Measurements from ENCODE around the gene TMEM183A.

Gene TMEM183A

GRCh38 chr1:203065191-203065590, 58.0 kb downstream of the TMEM183A start:
- Histone ChIP-seq H3K9me3 (ENCODE audit: control insufficient read depth, low read length) (no peaks in the 10 kb centered on the region), H3K4me3 (ENCODE audit: insufficient read depth, low read depth, low read length) (no peak overlapping the region), H3K4me1 (ENCODE audit: control insufficient read depth, insufficient read depth, low read length) (peaks cover 9% of the 10 kb centered on the region), H3K36me3 (ENCODE audit: control insufficient read depth, insufficient read depth, low read length) (peaks cover 4% of the 10 kb centered on the region), H3K27me3 (ENCODE audit: control insufficient read depth, insufficient read depth, low read length, poor library complexity, severe bottlenecking) (no peaks in the 10 kb centered on the region), H3K27ac (ENCODE audit: insufficient read depth, low read depth, low read length, poor library complexity, severe bottlenecking) (no peak overlapping the region)
- WGBS, 2 experiments: 85 to 88% methylated on average over 7 of the region's 7 CpGs

- Histone ChIP-seq H3K4me1 (ENCODE audit: control insufficient read depth, insufficient read depth, low read length) (peaks cover 9% of the 10 kb centered on the region), H3K4me3 (ENCODE audit: insufficient read depth, low read depth, low read length) (no peak overlapping the region), H3K9me3 (ENCODE audit: control insufficient read depth, low read length) (no peaks in the 10 kb centered on the region), H3K27ac (ENCODE audit: insufficient read depth, low read depth, low read length, poor library complexity, severe bottlenecking) (no peak overlapping the region), H3K36me3 (ENCODE audit: control insufficient read depth, insufficient read depth, low read length) (peaks cover 2% of the 10 kb centered on the region), H3K27me3 (ENCODE audit: control insufficient read depth, insufficient read depth, low read length, poor library complexity, severe bottlenecking) (no peaks in the 10 kb centered on the region)
- WGBS, 2 experiments: 94 to 96% methylated on average over 2 of the region's 2 CpGs
These were observed 58.8 kb downstream of the TMEM183A start for GRCh38 chr1:203065986-203066385.

GRCh38 chr1:203066965-203067364, 59.8 kb downstream of the TMEM183A start:
- Histone ChIP-seq H3K36me3 (ENCODE audit: control insufficient read depth, insufficient read depth, low read length) (no peaks in the 10 kb centered on the region), H3K27me3 (ENCODE audit: control insufficient read depth, insufficient read depth, low read length, poor library complexity, severe bottlenecking) (no peaks in the 10 kb centered on the region), H3K9me3 (ENCODE audit: control insufficient read depth, low read length) (no peaks in the 10 kb centered on the region), H3K4me3 (ENCODE audit: insufficient read depth, low read depth, low read length) (no peak overlapping the region), H3K27ac (ENCODE audit: insufficient read depth, low read depth, low read length, poor library complexity, severe bottlenecking) (no peak overlapping the region), H3K4me1 (ENCODE audit: control insufficient read depth, insufficient read depth, low read length) (peaks cover 9% of the 10 kb centered on the region)
- WGBS, 2 experiments: 96 to 97% methylated on average over 3 of the region's 3 CpGs

- Histone ChIP-seq H3K36me3 (ENCODE audit: control insufficient read depth, insufficient read depth, low read length) (no peaks in the 10 kb centered on the region), H3K9me3 (ENCODE audit: control insufficient read depth, low read length) (no peaks in the 10 kb centered on the region), H3K27ac (ENCODE audit: insufficient read depth, low read depth, low read length, poor library complexity, severe bottlenecking) (no peak overlapping the region), H3K27me3 (ENCODE audit: control insufficient read depth, insufficient read depth, low read length, poor library complexity, severe bottlenecking) (peaks cover 11% of the 10 kb centered on the region), H3K4me1 (ENCODE audit: control insufficient read depth, insufficient read depth, low read length) (peaks cover 5% of the 10 kb centered on the region), H3K4me3 (ENCODE audit: insufficient read depth, low read depth, low read length) (no peak overlapping the region)
- WGBS, 2 experiments: 69 to 82% methylated on average over 4 of the region's 4 CpGs
These were observed 62.0 kb downstream of the TMEM183A start for GRCh38 chr1:203069030-203069747.

- H3K9me3 ChIP-seq (ENCODE audit: control insufficient read depth, low read length): no peaks in the 10 kb centered on the region
- no peak overlapping the region for H3K27ac ChIP-seq (ENCODE audit: insufficient read depth, low read depth, low read length, poor library complexity, severe bottlenecking)
- H3K27me3 ChIP-seq (ENCODE audit: control insufficient read depth, insufficient read depth, low read length, poor library complexity, severe bottlenecking): peaks cover 40% of the 10 kb centered on the region
- H3K4me3 ChIP-seq (ENCODE audit: insufficient read depth, low read depth, low read length): no peak overlapping the region
- H3K36me3 ChIP-seq (ENCODE audit: control insufficient read depth, insufficient read depth, low read length): no peaks in the 10 kb centered on the region
- WGBS, 2 experiments: 88% methylated on average over 7 of the region's 7 CpGs
- H3K4me1 ChIP-seq (ENCODE audit: control insufficient read depth, insufficient read depth, low read length): no peaks in the 10 kb centered on the region
These were observed 64.9 kb downstream of the TMEM183A start for GRCh38 chr1:203072002-203072602.

GRCh38 chr1:203072911-203073310, 65.7 kb downstream of the TMEM183A start:
- Histone ChIP-seq H3K4me1 (ENCODE audit: control insufficient read depth, insufficient read depth, low read length) (no peaks in the 10 kb centered on the region), H3K4me3 (ENCODE audit: insufficient read depth, low read depth, low read length) (no peak overlapping the region), H3K36me3 (ENCODE audit: control insufficient read depth, insufficient read depth, low read length) (no peaks in the 10 kb centered on the region), H3K27me3 (ENCODE audit: control insufficient read depth, insufficient read depth, low read length, poor library complexity, severe bottlenecking) (peaks cover 48% of the 10 kb centered on the region), H3K27ac (ENCODE audit: insufficient read depth, low read depth, low read length, poor library complexity, severe bottlenecking) (no peak overlapping the region), H3K9me3 (ENCODE audit: control insufficient read depth, low read length) (no peaks in the 10 kb centered on the region)
- WGBS, 2 experiments: 94 to 96% methylated on average over 3 of the region's 3 CpGs

- peaks cover 51% of the 10 kb centered on the region for H3K27me3 ChIP-seq (ENCODE audit: control insufficient read depth, insufficient read depth, low read length, poor library complexity, severe bottlenecking)
- 84 to 87% methylated on average over 2 of the region's 2 CpGs for WGBS, 2 experiments
- H3K27ac ChIP-seq (ENCODE audit: insufficient read depth, low read depth, low read length, poor library complexity, severe bottlenecking): no peak overlapping the region
These were observed 66.3 kb downstream of the TMEM183A start for GRCh38 chr1:203073469-203073868.

More at GRCh38 chr1:203073469-203073868, 66.3 kb downstream of the TMEM183A start:
- no peak overlapping the region for H3K4me3 ChIP-seq (ENCODE audit: insufficient read depth, low read depth, low read length)
- no peaks in the 10 kb centered on the region for H3K4me1 ChIP-seq (ENCODE audit: control insufficient read depth, insufficient read depth, low read length)
- no peaks in the 10 kb centered on the region for H3K9me3 ChIP-seq (ENCODE audit: control insufficient read depth, low read length)
- H3K36me3 ChIP-seq (ENCODE audit: control insufficient read depth, insufficient read depth, low read length): no peaks in the 10 kb centered on the region
